DOHH2 (cell line): ENCODE results near the gene HAGHL.

Source experiments
- EZH2phosphoT487 ChIP-seq: fragments of 200-600 bp; sonication (generic); IDR thresholded peaks from 2 replicates; pipeline ENCODE4 v1.6.1; 2017; ENCODE audit warnings: borderline replicate concordance, mild to moderate bottlenecking, antibody characterized with exemption, low read length, moderate library complexity, mixed read lengths
- TF ChIP-seq, protein P1 (sequence below): fragments of 200-600 bp; sonication (generic); IDR thresholded peaks from one replicate; pipeline ENCODE4 v1.5.1; 2014; ENCODE audit warnings: antibody characterized with exemption, mild to moderate bottlenecking, low read depth, low read length; ENCODE audit not compliant: poor library complexity, severe bottlenecking

DNA sequence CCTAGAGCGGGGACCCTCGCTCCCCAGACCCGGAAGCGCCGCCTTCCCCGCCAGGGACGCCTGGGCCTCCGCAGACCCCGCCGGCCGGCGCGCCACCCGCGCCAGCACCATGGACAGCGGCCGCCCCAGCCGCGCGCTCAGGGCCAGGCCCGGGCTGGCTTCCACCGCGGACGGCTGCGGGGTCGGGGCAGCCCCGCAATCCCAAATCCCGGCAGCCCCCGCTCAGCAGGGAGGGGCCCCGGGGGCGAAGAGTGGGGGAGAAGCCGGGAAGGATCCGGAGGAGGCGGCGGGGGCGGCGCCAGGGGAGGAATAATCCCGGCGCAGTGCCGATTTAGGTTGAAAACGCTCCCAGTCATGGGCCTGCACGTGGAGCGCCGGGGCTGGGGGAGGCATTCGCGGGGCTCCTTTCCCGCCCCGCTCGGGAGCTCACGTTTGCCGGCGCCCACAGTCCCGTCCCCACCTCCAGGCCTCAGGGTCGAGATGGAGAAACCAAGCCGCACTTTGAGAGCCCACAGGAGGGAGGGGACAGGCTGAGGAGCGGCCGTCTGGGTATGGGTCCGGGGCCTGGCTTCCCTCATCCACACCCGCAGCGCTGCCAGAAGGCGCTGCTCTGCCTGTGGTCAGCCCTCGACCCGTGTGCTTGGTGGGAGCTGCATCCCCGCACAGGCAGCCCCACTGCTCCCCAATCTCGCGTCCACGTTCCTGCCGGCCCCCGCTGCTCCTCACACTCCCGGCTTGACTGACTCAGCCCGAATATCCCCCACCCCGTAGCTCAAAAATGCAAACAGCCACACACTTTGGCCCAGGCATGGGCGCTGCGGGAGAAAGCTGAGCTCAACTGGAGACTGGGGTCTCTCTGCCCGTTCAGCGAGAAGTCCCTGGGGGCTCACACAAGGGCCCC, 26.0 kb upstream of the HAGHL start:
- TF ChIP-seq, protein P1, sequence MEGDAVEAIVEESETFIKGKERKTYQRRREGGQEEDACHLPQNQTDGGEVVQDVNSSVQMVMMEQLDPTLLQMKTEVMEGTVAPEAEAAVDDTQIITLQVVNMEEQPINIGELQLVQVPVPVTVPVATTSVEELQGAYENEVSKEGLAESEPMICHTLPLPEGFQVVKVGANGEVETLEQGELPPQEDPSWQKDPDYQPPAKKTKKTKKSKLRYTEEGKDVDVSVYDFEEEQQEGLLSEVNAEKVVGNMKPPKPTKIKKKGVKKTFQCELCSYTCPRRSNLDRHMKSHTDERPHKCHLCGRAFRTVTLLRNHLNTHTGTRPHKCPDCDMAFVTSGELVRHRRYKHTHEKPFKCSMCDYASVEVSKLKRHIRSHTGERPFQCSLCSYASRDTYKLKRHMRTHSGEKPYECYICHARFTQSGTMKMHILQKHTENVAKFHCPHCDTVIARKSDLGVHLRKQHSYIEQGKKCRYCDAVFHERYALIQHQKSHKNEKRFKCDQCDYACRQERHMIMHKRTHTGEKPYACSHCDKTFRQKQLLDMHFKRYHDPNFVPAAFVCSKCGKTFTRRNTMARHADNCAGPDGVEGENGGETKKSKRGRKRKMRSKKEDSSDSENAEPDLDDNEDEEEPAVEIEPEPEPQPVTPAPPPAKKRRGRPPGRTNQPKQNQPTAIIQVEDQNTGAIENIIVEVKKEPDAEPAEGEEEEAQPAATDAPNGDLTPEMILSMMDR: no peak
- TF ChIP-seq EZH2phosphoT487: no peak
